HG03064 (cell line): ENCODE results near the gene TAT.
A peak's percentile ranks its signal among the peaks of the same experiment; 100 is the strongest.
"Not testable (repeated sequence)": the region's sequence is repeated elsewhere in the genome, so short reads cannot be mapped to it uniquely, and the experiment has no call there.

ENCODE experiments used
- ATAC-seq: cut with Tn5 transposase; IDR thresholded peaks from one replicate; pipeline ENCODE4 v1.9.1; 2021; ENCODE audit warnings: low read depth; ENCODE audit not compliant: unreplicated experiment

TAT gene

GRCh38 chr16:71576971-71577370 is at the start of gene TAT:
TAT (minus strand) TSS chr16:71577092; CDS start chr16:71576415, 677 bp downstream.
- ATAC-seq: no peak

DNA sequence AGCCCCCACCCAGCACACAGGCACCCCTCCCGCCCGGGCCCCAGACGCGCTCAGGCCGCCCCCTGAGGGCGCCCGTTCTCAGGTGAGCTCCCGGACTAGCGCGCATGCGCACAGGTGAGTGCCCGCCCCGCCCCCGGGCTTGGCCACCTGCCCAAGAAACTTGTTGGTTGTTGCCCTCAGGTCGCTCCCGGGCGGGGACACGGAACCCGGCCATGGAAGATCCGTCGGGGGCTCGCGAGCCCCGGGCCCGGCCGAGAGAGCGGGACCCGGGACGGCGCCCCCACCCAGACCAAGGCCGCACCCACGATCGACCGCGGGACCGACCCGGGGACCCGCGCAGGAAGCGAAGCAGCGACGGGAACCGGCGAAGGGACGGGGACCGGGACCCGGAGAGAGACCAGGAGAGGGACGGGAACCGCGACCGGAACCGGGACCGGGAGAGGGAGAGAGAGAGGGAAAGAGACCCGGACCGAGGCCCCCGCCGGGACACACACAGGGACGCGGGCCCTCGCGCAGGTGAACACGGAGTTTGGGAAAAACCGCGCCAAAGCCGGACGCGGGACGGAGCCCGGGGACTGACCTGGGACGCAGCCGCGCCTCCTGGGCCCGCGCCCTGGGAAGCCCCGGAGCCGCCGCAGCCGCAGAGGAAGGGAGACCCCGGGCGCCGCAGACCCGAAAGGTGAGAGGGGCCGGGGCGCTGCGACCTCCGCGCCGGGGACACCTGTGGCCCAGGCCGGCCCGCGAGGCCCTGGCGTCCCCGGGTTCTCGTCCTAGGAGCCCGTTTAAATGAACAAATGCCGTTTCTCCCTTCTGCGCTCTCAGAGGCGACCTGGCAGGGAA is 49.3 kb upstream of the TAT start, which contains the start of gene MARVELD3:
TSS of gene MARVELD3 (plus strand) at position 167 of the 840 bp plus-strand sequence. CDS start at position 213, 46 bp downstream.
- ATAC-seq: no peak

DNA sequence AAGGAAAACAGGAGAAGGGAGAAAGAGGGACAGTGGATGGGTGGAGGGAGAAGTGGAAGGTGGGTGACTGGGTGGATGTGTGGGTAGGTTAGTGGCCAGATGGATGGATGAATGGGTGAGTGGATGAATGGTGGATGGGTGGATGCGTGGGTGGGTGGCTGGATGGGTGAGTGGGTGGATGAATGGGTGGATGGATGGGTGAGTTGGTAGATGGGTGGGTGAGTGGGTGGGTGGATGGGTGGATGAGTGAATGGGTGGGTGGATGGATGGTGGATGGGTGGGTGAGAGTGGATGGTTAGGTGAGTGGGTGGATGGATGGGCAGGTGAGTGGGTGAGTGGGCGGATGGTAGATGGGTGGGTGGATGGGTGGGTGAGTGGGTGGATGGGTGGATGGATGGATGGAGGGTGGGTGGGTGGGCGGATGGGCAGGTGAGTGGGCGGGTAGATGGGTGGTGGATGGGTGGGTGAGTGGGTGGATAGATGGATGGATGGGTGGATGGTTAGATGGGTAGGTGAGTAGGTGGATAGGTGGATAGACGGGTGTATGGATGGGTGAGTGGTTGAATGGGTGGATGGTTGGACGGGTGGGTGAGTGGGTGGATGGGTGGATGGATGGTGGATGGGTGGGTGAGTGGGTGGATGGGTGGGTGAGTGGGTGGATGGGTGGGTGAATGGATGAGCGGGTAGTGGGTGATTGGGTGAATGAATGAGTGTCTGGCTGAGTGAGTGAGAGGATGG is 48.4 kb upstream of the TAT start:
- no peak for ATAC-seq

DNA sequence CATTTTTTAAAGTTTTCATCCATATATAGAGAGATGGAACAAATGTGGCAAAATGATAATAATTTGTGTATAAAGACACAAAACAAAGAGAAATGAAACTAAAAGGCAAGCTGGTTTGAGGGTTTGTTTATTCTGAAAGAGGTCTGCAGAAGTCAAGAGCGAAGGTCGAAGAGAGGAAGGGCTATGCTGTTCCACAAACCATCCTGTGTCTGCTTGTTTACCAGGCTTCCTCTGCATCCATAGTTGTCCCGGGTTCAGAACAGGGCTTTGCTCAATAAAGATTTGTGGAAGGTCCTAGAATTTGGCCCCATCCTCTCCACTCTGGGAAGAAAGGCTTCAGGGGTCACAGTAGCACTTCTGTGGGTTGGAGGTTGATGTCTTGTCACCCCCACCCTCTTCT is 46.7 kb upstream of the TAT start:
- ATAC-seq: no peak

DNA sequence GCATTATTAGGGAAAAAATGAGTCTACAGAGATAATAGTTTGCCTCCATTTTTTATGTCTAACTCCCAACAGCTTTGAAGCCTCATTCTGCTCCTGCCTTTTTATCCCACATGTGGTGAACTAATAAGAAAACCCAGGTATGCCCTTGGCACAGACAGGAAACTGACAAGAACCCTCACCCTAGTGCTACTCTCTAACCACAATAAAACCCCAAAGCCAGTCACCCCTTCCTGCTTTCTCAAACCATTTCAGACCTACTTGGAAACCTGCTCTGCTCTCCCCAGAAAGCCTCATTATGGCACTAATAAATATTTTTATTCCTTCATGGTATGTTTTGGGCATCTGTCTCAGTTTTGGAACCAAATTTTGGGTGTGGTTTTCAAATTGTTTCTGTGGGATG is 45.2 kb upstream of the TAT start:
- ATAC-seq: no peak

DNA sequence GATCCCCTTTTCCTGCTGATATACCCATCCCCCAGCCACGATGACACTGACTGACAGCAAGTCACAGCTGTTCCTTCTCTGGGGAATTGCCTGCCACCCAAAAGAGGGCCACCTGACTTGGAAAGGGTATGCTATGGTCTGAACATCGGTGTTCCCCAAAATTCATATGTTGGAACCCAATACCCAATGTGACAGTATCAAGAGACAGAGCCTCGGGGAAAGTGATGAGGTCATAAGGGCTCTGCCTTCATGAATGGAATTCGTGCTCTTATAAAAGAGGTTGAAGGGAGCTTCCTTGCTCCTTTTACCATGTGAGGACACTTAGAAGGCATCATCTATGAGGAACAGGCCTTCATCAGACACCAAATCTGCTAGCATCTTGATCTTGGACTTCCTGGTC is 41.5 kb upstream of the TAT start:
- ATAC-seq: no peak

GRCh38 chr16:71614956-71615355 is 38.1 kb upstream of the TAT start:
- not testable (repeated sequence) for ATAC-seq

- ATAC-seq: peak; percentile 55
Observed at GRCh38 chr16:71610936-71611871, 34.3 kb upstream of the TAT start.

GRCh38 chr16:71610447-71610846 is 33.6 kb upstream of the TAT start:
- no peak for ATAC-seq

- ATAC-seq: no peak
Observed at GRCh38 chr16:71609066-71609465, 32.2 kb upstream of the TAT start.

GRCh38 chr16:71600822-71601221 is 23.9 kb upstream of the TAT start:
- no peak for ATAC-seq

- ATAC-seq: not testable (repeated sequence)
Observed at GRCh38 chr16:71598426-71598825, 21.5 kb upstream of the TAT start.

GRCh38 chr16:71595340-71595826 is 18.5 kb upstream of the TAT start:
- ATAC-seq: not testable (repeated sequence)

DNA sequence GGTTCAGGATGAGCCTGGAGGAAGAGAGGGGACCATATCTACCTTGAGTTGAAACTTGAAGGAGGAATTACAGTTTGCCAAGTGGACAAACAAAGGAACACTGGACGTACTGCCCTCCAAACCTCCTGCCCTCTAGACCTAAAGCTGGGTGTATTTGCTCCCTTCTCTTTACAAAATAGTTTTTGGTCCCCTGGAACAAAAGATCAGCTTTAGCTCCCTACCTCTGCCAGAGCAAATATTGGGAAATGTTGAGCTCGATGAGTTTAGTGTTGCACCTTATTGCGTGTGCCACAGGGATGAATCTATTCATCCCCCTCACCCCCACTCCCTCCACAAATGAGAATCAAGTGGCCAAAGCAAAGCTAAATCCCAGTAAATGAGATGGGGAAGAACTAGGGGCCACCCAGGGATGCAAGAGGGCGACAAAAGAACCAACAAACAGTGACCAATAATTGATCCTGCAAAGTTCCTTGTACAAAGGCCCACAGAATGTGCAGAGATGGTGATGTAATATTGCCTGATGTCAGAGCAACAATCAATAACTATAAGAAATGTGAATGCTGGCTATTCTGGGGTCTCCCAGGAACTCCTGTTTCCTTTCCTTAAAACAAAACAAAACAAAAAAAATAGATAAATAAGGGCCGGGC is 17.2 kb upstream of the TAT start:
- ATAC-seq: no peak

DNA sequence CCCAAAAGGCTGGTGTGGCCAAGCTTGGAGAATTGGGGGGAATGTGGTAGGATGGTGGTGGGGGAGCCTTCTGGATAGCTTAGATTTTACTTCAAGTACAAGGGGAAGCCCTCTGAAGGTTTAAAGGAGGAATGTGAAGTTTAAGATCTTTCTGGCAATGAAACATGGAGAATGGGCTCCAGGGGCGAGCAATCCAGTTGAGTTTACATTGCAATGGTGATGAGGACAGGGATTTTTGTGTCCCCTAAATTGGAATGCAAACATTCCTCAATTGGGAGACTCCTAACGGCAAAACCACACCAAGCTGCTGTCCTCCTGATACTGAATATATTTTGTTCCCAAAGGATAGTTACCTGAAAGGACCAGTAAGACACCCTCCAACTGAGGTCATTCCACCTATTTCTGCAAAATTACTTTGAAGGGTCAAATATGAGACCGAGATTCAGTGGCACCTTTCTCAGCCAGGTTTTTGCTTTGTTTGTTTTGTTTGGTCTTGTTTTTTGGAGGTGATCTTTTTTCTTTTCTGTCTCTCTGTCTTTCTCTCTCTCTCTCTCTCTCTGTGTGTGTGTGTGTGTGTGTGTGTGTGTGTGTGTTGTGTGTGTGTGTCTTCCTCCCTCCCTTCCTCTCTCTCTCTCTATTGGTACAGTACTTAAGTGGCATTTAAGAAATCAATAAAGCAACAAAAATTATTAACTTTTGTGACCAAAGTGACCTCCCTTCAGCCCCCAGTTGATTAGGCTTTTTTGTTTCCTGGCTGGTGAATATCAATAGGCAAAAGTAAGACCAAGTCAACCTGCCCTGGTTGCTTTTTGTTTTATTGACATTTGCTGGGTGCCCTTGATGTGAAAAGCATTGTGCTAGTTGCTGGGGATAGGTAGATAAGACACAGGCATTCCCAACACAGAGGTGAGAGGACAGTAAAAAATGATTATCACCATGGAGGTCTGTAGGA is 16.4 kb upstream of the TAT start:
- no peak for ATAC-seq

GRCh38 chr16:71591917-71592316 is 15.0 kb upstream of the TAT start:
- ATAC-seq: no peak

- ATAC-seq: no peak
Observed at GRCh38 chr16:71590584-71590983, 13.7 kb upstream of the TAT start.

DNA sequence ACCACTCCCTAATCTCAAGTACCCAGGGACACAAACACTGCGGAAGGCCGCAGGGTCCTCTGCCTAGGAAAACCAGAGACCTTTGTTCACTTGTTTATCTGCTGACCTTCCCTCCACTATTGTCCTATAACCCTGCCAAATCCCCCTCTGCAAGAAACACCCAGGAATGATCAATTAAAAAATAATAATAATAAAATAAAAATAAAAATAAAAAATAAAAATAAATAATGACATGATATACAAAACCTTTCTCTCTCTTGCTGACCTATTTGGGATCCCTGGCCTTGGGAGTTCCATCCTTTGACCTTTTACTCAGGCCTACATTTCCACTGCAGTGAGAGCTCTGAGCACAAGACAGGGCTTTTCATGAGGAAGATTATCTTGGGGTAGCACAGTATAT is 13.2 kb upstream of the TAT start:
- ATAC-seq: not testable (repeated sequence)

DNA sequence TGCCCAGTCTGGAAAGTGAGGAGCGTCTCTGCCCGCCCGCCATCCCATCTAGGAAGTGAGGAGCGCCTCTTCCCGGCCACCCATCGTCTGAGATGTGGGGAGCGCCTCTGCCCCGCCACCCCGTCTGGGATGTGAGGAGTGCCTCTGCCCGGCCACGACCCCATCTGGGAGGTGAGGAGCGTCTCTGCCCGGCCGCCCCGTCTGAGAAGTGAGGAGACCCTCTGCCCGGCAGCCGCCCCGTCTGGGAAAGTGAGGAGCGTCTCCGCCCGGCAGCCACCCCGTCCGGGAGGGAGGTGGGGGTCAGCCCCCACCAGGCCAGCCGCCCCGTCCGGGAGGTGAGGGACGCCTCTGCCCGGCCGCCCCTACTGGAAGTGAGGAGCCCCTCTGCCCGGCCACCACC is 12.4 kb upstream of the TAT start:
- ATAC-seq: not testable (repeated sequence)
